GM19372 (cell line): ENCODE measurements around the gene CALR.
"Not testable (repeated sequence)": the region's sequence is repeated elsewhere in the genome, so short reads cannot be mapped to it uniquely, and the experiment has no call there.

Experiments used
- ATAC-seq: cut with Tn5 transposase; IDR thresholded peaks from one replicate; pipeline ENCODE4 v1.9.1; 2021; ENCODE audit warnings: mild to moderate bottlenecking, low read depth, moderate library complexity; ENCODE audit not compliant: unreplicated experiment

CALR gene

GRCh38 chr19:12937927-12938778, at the start of gene CALR:
Gene CALR (plus strand): TSS chr19:12938609. CDS start chr19:12938680, 71 bp downstream.
- peak; percentile 80 for ATAC-seq

GRCh38 chr19:12890299-12890786, 48.1 kb upstream of the CALR start:
- ATAC-seq = not testable (repeated sequence)

GRCh38 chr19:12890787-12891552, 47.4 kb upstream of the CALR start, which contains the start of gene GCDH:
Gene GCDH (plus strand): TSS chr19:12891160. CDS start chr19:12891305, 145 bp downstream.
- ATAC-seq = peak; percentile 94

- no peak for ATAC-seq
Measured at GRCh38 chr19:12891553-12892021, 46.8 kb upstream of the CALR start.

- no peak for ATAC-seq
Measured at GRCh38 chr19:12893582-12893981, 44.8 kb upstream of the CALR start.

- ATAC-seq = no peak
Measured at GRCh38 chr19:12896460-12896859, 41.9 kb upstream of the CALR start.

- ATAC-seq = peak; percentile 75
Measured at GRCh38 chr19:12899891-12900518, 38.4 kb upstream of the CALR start.

GRCh38 chr19:12907166-12907565, 31.2 kb upstream of the CALR start:
- ATAC-seq = no peak

GRCh38 chr19:12912571-12912970, 25.8 kb upstream of the CALR start:
- no peak for ATAC-seq

GRCh38 chr19:12913011-12913561, 25.3 kb upstream of the CALR start:
- ATAC-seq = no peak

- ATAC-seq = no peak
Measured at GRCh38 chr19:12913851-12914690, 24.3 kb upstream of the CALR start.

GRCh38 chr19:12915860-12916259, 22.5 kb upstream of the CALR start:
- ATAC-seq = not testable (repeated sequence)

- no peak for ATAC-seq
Measured at GRCh38 chr19:12918253-12918652, 20.2 kb upstream of the CALR start.

- ATAC-seq = no peak
Measured at GRCh38 chr19:12921047-12921446, 17.4 kb upstream of the CALR start.

GRCh38 chr19:12922959-12923358, 15.4 kb upstream of the CALR start:
- ATAC-seq = no peak

GRCh38 chr19:12924621-12925310, 13.6 kb upstream of the CALR start:
- no peak for ATAC-seq

- no peak for ATAC-seq
Measured at GRCh38 chr19:12930002-12930645, 8.3 kb upstream of the CALR start.
